K562 (cell line): Measurements from ENCODE around the gene VTCN1. TPM values are rescaled to one million over a fixed set of nuclear protein-coding genes. Genes with fewer than 3 reads are reported as not detected.
A peak's percentile ranks its signal among the peaks of the same experiment; 100 is the strongest.

Experiments used
- ARHGAP35 ChIP-seq: fragments of 450-650 bp; IDR thresholded peaks from 2 replicates; pipeline ENCODE4 v1.6.1; 2018; ENCODE audit not compliant: partially characterized antibody
- C11orf30 ChIP-seq: fragments of 450-650 bp; IDR thresholded peaks from 2 replicates; pipeline ENCODE4 v1.6.1; 2016; ENCODE audit warnings: low read depth, mild to moderate bottlenecking
- CBFA2T2 ChIP-seq: fragments of 450-650 bp; conservative IDR thresholded peaks from 2 replicates; pipeline ENCODE4 v1.6.1; 2017; ENCODE audit warnings: mild to moderate bottlenecking
- CEBPG ChIP-seq, 3 experiments: fragments of 200-800 bp in 1 of 3; sonication (Bioruptor generic) in 1 of 3; sonication (generic) in 1 of 3; formaldehyde crosslinking in 1 of 3; IDR thresholded peaks in 2 of 3; conservative IDR thresholded peaks in 1 of 3; 2 replicates each; pipeline versions ENCODE4 v1.6.1 to v1.8.0; 2016 to 2022; ENCODE audit warnings: missing compliant biosample characterization in 2 of 3, missing genetic modification characterization in 2 of 3, mild to moderate bottlenecking in 1 of 3, missing genetic modification reagents in 1 of 3
- CREB3L1 ChIP-seq: fragments of 450-650 bp; IDR thresholded peaks from 2 replicates; pipeline ENCODE4 v1.6.1; 2014; ENCODE audit warnings: low read depth, mild to moderate bottlenecking, moderate library complexity, borderline replicate concordance
- FOXA1 ChIP-seq: fragments of 450-650 bp; IDR thresholded peaks from 2 replicates; pipeline ENCODE4 v1.6.1; 2016; ENCODE audit warnings: mild to moderate bottlenecking, borderline replicate concordance
- JUN ChIP-seq, 2 experiments: sonication (generic) in 1 of 2; formaldehyde crosslinking in 1 of 2; IDR thresholded peaks; 2 replicates each; pipeline versions ENCODE4 v1.6.1 to v1.8.0; 2012 to 2022; ENCODE audit warnings: borderline replicate concordance in 2 of 2, mild to moderate bottlenecking in 2 of 2, improper control_type of control experiment in 1 of 2, low read depth in 1 of 2, low read length in 1 of 2, missing genetic modification reagents in 1 of 2
- JUND ChIP-seq, 2 experiments: IDR thresholded peaks; 2 replicates in 1 of 2; 3 replicates in 1 of 2; pipeline ENCODE4 v1.6.1; 2011; ENCODE audit warnings: borderline replicate concordance in 2 of 2, low read depth in 2 of 2, low read length in 2 of 2, improper control_type of control experiment in 1 of 2, missing biosample characterization in 1 of 2, missing genetic modification characterization in 1 of 2, missing genetic modification reagents in 1 of 2
- KAT2B ChIP-seq: IDR thresholded peaks from one replicate; pipeline ENCODE4 v1.6.1; 2012; ENCODE audit warnings: low read depth, mild to moderate bottlenecking, control low read depth, inconsistent platforms, low read length, moderate library complexity
- KDM1A ChIP-seq, 2 experiments: fragments of 450-650 bp; IDR thresholded peaks; 2 replicates each; pipeline ENCODE4 v1.6.1; 2016; ENCODE audit warnings: mild to moderate bottlenecking in 2 of 2
- LEF1 ChIP-seq: fragments of 450-650 bp; IDR thresholded peaks from 2 replicates; pipeline ENCODE4 v1.6.1; 2016; ENCODE audit warnings: mild to moderate bottlenecking
- MTF1 ChIP-seq: fragments of 250-450 bp; sonication (Bioruptor Pico); IDR thresholded peaks from 2 replicates; pipeline ENCODE4 v1.9.0; 2021; ENCODE audit warnings: moderate library complexity, mild to moderate bottlenecking, inconsistent platforms, borderline replicate concordance
- NRF1 ChIP-seq, 2 experiments: fragments of 450-650 bp; IDR thresholded peaks in 1 of 2; conservative IDR thresholded peaks in 1 of 2; 2 replicates each; pipeline ENCODE4 v1.6.1; 2014; ENCODE audit warnings: mild to moderate bottlenecking in 2 of 2
- RNF2 ChIP-seq: sonication (generic); IDR thresholded peaks from 2 replicates; pipeline ENCODE4 v1.6.1; 2016
- SIN3A ChIP-seq, 2 experiments: fragments of 150-350 bp in 1 of 2; IDR thresholded peaks; 2 replicates each; pipeline ENCODE4 v1.6.1; 2011 to 2016; ENCODE audit warnings: borderline replicate concordance in 2 of 2, low read depth in 2 of 2, low read length in 2 of 2, mild to moderate bottlenecking in 2 of 2, moderate library complexity in 2 of 2; ENCODE audit not compliant: control insufficient read depth in 1 of 2
- SRF ChIP-seq, 2 experiments: fragments of 250-450, 450-650 bp in 1 of 2; sonication (Bioruptor Pico) in 1 of 2; sonication (generic) in 1 of 2; formaldehyde crosslinking; IDR thresholded peaks; 2 replicates each; pipeline versions ENCODE4 v1.5.0 to v1.5.1; 2020 to 2022; ENCODE audit warnings: mild to moderate bottlenecking in 1 of 2, missing genetic modification reagents in 1 of 2
- TAL1 ChIP-seq: fragments of 450-650 bp; IDR thresholded peaks from 2 replicates; pipeline ENCODE4 v1.6.1; 2016; ENCODE audit warnings: mild to moderate bottlenecking
- USF1 ChIP-seq: sonication (generic); formaldehyde crosslinking; IDR thresholded peaks from 2 replicates; pipeline ENCODE4 v1.9.0; 2022; ENCODE audit warnings: mild to moderate bottlenecking, missing genetic modification reagents
- ZNF140 ChIP-seq: fragments of 250-450 bp; sonication (Bioruptor Pico); IDR thresholded peaks from 2 replicates; pipeline ENCODE4 v1.8.0; 2021; ENCODE audit warnings: moderate library complexity, mild to moderate bottlenecking, inconsistent platforms
- ZNF239 ChIP-seq: fragments of 250-450 bp; sonication (Bioruptor Pico); IDR thresholded peaks from 2 replicates; pipeline ENCODE4 v1.4.0; 2020; ENCODE audit warnings: mild to moderate bottlenecking
- ZNF584 ChIP-seq: fragments of 200-800 bp; sonication (Bioruptor generic); IDR thresholded peaks from 2 replicates; pipeline ENCODE4 v1.6.1; 2016; ENCODE audit warnings: low read depth, mild to moderate bottlenecking, missing genetic modification characterization, missing compliant biosample characterization
- ZNF644 ChIP-seq: fragments of 200-800 bp; sonication (Bioruptor generic); IDR thresholded peaks from 2 replicates; pipeline ENCODE4 v1.6.1; 2016; ENCODE audit warnings: low read depth, missing genetic modification characterization, missing compliant biosample characterization
- ZNF77 ChIP-seq: fragments of 250-450 bp; sonication (Bioruptor Pico); IDR thresholded peaks from 2 replicates; pipeline ENCODE4 v1.5.0; 2020
- polyA plus RNA-seq, 8 experiments: library from polyadenylated mRNA; depleted of rRNA in 4 of 8; stranded (reverse) in 5 of 8; unstranded in 3 of 8; fragments of >200 nt; fragmentation: Nextera tagmentation in 2 of 8; fragmentation: Illumina TruSeq in 1 of 8; extraction: Ambion mirVana in 2 of 8; extraction: Trizol in 1 of 8; gene quantifications; 2 replicates each; pipeline versions ENCODE4 v1.2.1 to v1.2.3, GENCODE V29; 2011 to 2014; ENCODE audit warnings: inconsistent platforms in 1 of 8, missing spikeins in 1 of 8
- total RNA-seq, 7 experiments: library from RNA; depleted of rRNA in 6 of 7; stranded (reverse); fragments of >200 nt in 6 of 7; fragmentation: Illumina TruSeq in 2 of 7; extraction: Trizol in 2 of 7; gene quantifications; 2 replicates each; pipeline versions ENCODE4 v1.2.1 to v1.2.3, GENCODE V29; 2011 to 2021; ENCODE audit warnings: low replicate concordance in 1 of 7
- TF ChIP-seq, protein P1 (sequence below): fragments of 450-650 bp; IDR thresholded peaks from 2 replicates; pipeline ENCODE4 v1.7.1; 2018; ENCODE audit warnings: mild to moderate bottlenecking, low read depth; ENCODE audit not compliant: partially characterized antibody

The VTCN1 gene
- total and polyA plus RNA-seq, 9 of the 15 experiments (the other 6 are each of a cell fraction or from before 2014, with no cell fraction given), result not detected

- TF ChIP-seq ZNF239, result no peak
- TF ChIP-seq C11orf30, result peak; percentile 78
- TF ChIP-seq CBFA2T2, result peak; percentile 25; the same call in 1 of the 2 replicates
- TF ChIP-seq FOXA1, result no peak
- no peak for TF ChIP-seq JUN (IDR thresholded peaks at IDR 0.05; ENCODE audit: borderline replicate concordance, low read depth, low read length)
- no peak for TF ChIP-seq JUN (CRISPR knock-in tag; IDR thresholded peaks at IDR 0.05; ENCODE audit: borderline replicate concordance)
- peak; percentile 28 to 59; a peak in 2 of 4 replicates for TF ChIP-seq KDM1A (IDR thresholded peaks at IDR 0.05)
- peak; percentile 27; the same call in 1 of the 2 replicates for TF ChIP-seq TAL1
- TF ChIP-seq SIN3A (IDR thresholded peaks at IDR 0.05; ENCODE audit: borderline replicate concordance in 2 of 2, control insufficient read depth in 1 of 2, low read depth in 2 of 2, low read length in 2 of 2), result no peak
- TF ChIP-seq, protein P1, sequence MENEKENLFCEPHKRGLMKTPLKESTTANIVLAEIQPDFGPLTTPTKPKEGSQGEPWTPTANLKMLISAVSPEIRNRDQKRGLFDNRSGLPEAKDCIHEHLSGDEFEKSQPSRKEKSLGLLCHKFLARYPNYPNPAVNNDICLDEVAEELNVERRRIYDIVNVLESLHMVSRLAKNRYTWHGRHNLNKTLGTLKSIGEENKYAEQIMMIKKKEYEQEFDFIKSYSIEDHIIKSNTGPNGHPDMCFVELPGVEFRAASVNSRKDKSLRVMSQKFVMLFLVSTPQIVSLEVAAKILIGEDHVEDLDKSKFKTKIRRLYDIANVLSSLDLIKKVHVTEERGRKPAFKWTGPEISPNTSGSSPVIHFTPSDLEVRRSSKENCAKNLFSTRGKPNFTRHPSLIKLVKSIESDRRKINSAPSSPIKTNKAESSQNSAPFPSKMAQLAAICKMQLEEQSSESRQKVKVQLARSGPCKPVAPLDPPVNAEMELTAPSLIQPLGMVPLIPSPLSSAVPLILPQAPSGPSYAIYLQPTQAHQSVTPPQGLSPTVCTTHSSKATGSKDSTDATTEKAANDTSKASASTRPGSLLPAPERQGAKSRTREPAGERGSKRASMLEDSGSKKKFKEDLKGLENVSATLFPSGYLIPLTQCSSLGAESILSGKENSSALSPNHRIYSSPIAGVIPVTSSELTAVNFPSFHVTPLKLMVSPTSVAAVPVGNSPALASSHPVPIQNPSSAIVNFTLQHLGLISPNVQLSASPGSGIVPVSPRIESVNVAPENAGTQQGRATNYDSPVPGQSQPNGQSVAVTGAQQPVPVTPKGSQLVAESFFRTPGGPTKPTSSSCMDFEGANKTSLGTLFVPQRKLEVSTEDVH, result no peak
- no peak for TF ChIP-seq LEF1
- TF ChIP-seq MTF1 (CRISPR knock-in tag), result no peak
- TF ChIP-seq KAT2B, result no peak
- no peak for TF ChIP-seq ZNF584 (CRISPR knock-in tag)
- no peak for TF ChIP-seq USF1 (CRISPR knock-in tag)
- no peak for TF ChIP-seq ZNF77 (CRISPR knock-in tag)
- no peak for TF ChIP-seq RNF2
- no peak for TF ChIP-seq ARHGAP35
- TF ChIP-seq SRF (CRISPR knock-in tag; IDR thresholded peaks at IDR 0.05), result no peak
- no peak for TF ChIP-seq NRF1 (conservative IDR thresholded peaks at IDR 0.05 in 1 of 2, IDR thresholded peaks at IDR 0.05 in 1 of 2)
- no peak for TF ChIP-seq ZNF644 (tag)
- no peak for TF ChIP-seq ZNF140
- no peak for TF ChIP-seq CREB3L1
- no peak for TF ChIP-seq CEBPG (CRISPR knock-in tag; IDR thresholded peaks at IDR 0.05)
- peak in 1 of 2 experiments; percentile 54; a peak in 2 of 4 replicates for TF ChIP-seq CEBPG (tag; conservative IDR thresholded peaks at IDR 0.05 in 1 of 2, IDR thresholded peaks at IDR 0.05 in 1 of 2)
- TF ChIP-seq JUND (IDR thresholded peaks at IDR 0.05; ENCODE audit: borderline replicate concordance, low read depth, low read length), result 0 out of 2 replicates have a peak, but pooled peaks have one; percentile 7
- no peak for TF ChIP-seq JUND (tag; IDR thresholded peaks at IDR 0.05; ENCODE audit: borderline replicate concordance, low read depth, low read length)
Measured at GRCh38 chr1:117127795-117128194, 82.9 kb downstream of the VTCN1 start (continued).
